Sciatic nerve (tissue), 2 donors: ENCODE results near the gene ADAP1. TPM values are rescaled to one million over a fixed set of nuclear protein-coding genes. Genes with fewer than 3 reads are reported as not detected.
A peak's percentile ranks its signal among the peaks of the same experiment; 100 is the strongest.
"Not testable (repeated sequence)": the region's sequence is repeated elsewhere in the genome, so short reads cannot be mapped to it uniquely, and the experiment has no call there.

Experiments used
- ATAC-seq: fragments of 200-7000 bp; cut with Tn5 transposase; one replicate; pipeline ENCODE4 v1.9.1; 2020; ENCODE audit warnings: mild to moderate bottlenecking, moderate library complexity
- DNase-seq: peaks from one replicate; pipeline ENCODE4 v3.0.0-alpha.2; 2020; ENCODE audit warnings: low spot score
- intact Hi-C: fragments of 100-400 bp; cut with DNase I; formaldehyde crosslinking; loops from one replicate; pipeline ENCODE4 v1.14.2; 2022
- total RNA-seq: library from RNA; stranded (reverse); fragmentation: NEBNext Ultra II Directional; extraction: Animal tissue kit (Norgen Biotek cat#: 25700); gene quantifications from one replicate; pipeline ENCODE4 v1.2.1, GENCODE V29; 2021
- donor health status: DM: no; HTN: no; CAD: no.
- donor health status: DM: no; HTN: no; CAD: no.

Gene ADAP1
- total RNA-seq, 1 donor from 2014 or later = 42.8 TPM

- intact Hi-C loops = no loop called here
- ATAC-seq (no peak), DNase-seq (no peak)
Measured at GRCh38 chr7:932651-932975, 21.9 kb downstream of the ADAP1 start.

DNA sequence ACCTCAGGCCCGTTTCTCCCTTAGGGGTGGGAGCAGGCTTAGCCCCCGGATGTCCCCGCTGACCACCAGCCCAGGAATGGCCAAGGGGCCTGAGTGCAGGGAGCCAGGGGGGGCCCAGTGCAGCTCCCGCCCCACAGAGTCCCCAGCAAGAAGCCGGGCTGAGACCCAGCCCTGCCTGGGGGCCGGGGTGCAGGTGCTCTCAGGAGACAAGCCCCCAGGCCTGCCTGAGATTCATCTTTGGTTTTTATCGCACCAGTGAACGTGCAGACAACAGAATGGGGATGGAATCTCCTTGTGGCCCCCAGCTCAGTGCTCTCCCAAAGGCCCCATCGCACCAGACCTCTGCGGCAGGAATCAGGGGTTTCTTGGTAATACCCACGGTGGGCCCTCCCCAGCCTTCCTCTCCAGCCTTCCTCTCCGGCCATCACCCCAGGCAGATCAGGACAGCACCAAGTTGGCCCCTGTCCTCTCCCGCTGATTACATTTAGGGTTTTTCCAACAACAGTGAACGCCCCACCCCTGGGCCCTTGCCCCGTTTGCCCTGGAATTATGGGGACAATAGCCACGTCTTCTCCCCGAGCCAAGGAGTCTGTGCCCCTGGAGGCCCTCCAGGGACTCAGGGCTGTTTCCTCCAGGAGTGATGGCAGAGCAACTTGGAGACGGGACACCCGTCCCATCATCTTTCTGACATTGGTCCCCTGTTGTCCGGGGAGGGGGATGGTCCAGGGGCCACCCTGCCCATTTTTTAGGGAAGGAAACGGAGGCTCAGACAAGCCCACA is 22.4 kb downstream of the ADAP1 start:
- intact Hi-C loops = no loop called here
- ATAC-seq (no peak), DNase-seq (no peak)

DNA sequence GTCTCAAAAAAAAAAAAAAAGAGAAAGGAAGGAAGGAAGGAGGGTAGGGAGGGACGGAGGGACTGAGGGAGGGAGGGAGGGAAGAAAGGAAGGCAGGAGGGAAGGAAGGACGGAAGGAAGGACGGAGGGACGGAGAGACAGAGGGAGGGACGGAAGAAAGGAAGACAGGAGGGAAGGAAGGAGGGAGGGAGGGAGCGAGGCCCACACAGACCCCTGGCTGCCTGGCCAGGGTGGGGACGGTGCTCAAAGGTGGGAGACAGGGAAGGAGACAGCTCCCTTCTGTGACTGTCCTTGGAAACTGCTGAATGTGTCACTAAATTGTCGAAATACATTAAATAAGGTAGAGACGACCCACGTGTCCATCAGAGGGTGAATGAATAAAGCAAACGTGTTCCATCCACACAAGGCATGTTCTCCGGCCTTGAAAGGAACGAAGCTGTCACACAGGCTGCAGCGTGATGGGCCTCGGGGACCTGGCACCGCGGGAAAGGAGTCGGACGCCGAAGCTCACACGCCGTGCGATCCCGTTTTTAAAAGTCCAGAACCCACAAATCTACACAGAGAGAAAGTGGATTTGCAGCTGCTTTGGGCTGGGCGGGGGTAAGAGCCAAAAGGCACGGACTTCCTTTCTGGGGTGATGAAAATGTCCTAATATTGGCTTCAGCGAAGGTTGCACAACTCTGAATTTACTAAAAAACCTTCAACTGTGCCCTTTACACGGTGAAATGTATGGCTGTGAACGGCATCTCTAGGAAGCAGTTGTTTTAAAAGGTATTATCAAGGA is 23.3 kb downstream of the ADAP1 start:
- intact Hi-C loops = no loop called here
- DNase-seq (peak; percentile 36), ATAC-seq (no peak)

DNA sequence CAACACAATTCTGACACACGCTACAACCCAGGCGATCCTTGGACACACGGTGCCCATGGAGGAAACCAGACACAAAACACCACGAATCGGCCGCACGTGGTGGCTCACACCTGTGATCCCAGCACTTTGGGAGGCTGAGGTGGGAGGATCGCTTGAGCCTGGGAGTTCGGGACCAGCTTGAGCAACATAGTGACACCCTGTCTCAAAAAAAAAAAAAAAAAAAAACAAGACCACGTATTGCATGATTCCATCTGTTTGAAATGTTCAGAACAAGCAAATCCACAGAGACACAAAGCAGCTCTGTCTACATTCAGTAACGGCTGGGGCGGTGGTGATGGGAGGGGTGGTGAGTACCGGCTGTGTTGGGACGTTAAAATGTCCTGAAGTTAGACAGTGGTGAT is 25.2 kb downstream of the ADAP1 start:
- intact Hi-C loops = no loop called here
- peak; percentile 58 for DNase-seq
- peak; percentile 54 for ATAC-seq

DNA sequence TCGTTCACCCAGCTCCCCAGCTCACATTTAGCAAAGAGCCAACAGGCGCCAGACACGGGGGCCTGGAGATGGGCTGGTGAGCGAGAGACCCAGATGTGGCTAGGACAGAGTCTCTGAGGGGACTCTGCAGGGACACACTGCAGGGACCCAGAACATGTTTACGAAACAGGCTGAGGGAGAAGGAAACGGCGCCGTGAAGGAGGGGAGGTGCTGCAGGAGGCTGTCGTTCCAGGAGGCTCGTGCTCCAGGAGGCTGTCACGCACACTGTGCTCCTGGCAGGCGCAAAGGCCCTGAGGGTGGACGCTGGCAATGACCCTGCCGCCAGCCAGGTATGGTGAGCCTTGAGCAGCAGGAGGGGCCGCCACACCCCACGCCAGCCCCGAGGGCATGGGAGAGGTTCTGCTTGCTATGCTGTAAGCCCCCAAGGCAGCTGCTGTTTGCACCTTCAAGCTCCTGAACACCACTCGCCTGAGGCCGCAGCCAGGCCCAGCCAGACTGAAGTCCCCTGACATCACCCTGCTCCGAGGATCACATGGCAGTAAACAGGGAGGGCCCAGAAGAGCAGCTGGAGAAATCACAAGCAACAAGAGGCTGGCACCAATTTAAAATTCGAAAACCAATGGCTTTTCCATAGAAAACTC is 27.3 kb downstream of the ADAP1 start:
- intact Hi-C loops = no loop called here
- ATAC-seq (no peak), DNase-seq (peak; percentile 56)

- intact Hi-C loops = no loop called here
- ATAC-seq = peak; percentile 67
- DNase-seq = peak; percentile 82
Measured at GRCh38 chr7:926061-927030, 28.1 kb downstream of the ADAP1 start.

GRCh38 chr7:925601-926000 is 28.9 kb downstream of the ADAP1 start:
- ATAC-seq (peak; percentile 50), DNase-seq (peak; percentile 82)
- intact Hi-C loops = no loop called here

DNA sequence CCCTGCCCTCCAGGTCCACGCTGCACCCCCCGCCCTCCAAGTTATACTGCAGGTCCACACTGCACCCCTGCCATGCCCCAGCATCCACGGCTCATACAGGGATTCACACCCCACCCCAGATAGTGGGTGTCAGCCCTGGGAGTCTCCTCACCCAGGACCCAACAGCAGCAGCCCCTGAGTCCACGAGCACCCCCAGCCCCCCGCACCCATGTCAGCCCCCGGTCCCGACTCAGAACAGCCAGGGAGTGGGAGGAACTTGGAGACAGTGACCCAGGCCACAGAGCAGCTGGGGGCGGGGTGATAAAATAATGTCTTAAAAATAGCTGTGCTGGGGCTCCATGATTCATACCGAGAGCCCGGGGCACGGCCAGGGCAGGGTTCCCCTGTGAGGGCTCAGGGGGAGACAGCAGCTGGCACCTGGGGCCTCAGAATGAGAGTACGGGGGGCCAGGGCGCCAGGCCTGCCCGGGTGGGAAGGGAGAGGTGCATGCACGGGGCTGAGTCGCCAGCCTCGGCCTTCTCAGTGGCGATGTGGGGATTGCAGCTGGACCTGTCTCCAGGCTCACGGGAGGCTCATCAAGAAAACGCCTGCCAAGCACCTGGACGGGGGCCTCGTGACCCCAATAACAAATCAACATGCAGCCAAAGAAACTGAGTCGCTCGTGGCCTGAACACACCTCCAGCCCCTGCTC is 29.8 kb downstream of the ADAP1 start:
- DNase-seq (peak; percentile 57), ATAC-seq (no peak)
- intact Hi-C loops = no loop called here

DNA sequence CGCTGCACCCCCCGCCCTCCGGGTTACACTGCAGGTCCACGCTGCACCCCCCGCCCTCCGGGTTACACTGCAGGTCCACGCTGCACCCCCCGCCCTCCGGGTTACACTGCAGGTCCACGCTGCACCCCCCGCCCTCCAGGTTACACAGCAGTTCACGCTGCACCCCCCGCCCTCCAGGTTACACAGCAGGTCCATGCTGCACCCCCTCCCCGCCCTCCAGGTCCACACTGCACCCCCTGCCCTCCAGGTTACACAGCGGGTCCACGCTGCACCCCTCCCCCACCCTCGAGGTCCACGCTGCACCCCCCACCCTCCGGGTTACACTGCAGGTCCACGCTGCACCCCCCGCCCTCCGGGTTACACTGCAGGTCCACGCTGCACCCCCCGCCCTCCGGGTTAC is 30.4 kb downstream of the ADAP1 start:
- intact Hi-C loops, ATAC-seq: not testable (repeated sequence)
- DNase-seq = peak; percentile 53

DNA sequence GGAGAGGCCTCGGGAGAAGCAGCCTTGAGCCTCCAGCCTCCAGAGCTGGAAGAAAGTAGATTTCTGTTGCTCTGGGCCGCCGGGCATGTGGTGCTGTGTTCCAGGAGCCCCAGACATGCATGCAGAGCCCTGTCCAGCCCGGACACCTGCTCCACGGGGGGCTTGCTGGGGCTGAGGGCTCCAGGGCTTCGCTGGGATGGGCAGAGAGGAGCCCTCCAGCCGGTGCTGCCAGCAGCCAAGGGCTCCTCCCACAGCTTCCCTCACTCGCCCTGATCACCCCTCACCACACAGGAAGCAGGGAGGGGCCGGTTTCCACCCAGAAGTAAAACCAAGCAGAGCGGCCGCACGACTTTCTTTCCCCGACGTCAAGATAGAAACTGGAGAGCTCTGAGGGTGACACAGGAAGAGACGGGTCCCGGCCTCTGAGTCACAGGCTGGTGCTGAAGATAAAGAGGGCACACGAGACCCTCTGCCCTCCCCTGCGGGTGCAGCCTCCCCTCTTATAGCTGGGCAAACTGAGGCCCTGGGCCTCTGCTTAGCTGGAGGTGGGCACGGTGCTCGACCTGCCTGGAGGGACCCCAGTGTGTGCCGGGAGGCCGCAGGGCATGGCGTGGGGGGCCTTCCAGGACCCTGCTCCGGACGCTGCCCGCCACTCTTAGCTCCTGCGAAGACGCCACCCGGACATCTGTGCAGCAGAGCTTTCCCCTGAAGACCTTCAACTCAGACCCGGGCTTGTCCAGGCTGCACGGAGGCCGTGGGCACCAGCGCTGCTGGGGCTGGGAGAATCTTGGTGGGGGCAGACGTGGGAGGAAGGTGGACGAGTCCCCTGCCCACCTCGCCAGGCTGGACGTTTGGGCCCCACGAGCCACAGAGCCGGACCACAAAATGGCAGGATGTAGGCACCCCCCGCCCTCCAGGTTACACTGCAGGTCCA is 31.1 kb downstream of the ADAP1 start:
- DNase-seq = peak; percentile 74
- ATAC-seq = peak; percentile 36
- intact Hi-C loops = no loop called here

DNA sequence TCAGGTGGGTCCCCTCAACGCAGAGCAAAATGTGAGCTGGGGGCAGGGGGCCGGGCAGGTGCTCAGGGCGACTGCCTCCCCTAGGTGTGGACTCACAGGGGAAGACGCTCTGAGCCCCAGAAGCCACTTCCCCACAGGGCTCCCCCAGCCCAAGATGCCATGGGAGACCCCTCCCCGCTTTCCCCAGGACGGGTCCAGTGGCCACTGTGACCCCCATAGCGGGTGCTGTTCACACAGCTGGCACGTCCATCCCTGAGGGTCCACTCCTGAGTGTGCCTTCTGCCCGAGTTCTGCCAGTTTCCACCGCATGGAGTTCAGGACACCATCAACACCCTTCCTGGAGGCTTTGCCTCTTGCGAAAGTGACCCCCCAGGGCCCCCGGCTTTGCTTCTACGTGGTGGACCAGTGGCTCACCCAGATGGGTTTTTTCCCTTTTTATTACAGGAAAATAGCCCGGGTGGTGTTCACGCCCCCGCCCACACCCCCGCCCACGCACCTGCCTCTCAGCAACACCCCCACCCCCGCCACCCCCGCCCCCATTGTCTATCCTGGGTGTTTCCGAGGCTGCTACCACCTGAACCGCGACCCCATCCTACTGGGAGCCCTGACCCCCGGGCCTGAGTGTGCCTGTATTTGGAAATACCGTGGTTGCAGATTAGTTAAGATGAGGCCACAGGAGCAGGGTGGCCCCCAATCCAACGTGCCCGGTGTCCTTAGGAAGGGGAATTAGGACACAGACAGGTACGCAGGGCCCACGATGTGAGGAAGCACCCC is 32.0 kb downstream of the ADAP1 start:
- DNase-seq = peak; percentile 51
- intact Hi-C loops = no loop called here
- no peak for ATAC-seq

DNA sequence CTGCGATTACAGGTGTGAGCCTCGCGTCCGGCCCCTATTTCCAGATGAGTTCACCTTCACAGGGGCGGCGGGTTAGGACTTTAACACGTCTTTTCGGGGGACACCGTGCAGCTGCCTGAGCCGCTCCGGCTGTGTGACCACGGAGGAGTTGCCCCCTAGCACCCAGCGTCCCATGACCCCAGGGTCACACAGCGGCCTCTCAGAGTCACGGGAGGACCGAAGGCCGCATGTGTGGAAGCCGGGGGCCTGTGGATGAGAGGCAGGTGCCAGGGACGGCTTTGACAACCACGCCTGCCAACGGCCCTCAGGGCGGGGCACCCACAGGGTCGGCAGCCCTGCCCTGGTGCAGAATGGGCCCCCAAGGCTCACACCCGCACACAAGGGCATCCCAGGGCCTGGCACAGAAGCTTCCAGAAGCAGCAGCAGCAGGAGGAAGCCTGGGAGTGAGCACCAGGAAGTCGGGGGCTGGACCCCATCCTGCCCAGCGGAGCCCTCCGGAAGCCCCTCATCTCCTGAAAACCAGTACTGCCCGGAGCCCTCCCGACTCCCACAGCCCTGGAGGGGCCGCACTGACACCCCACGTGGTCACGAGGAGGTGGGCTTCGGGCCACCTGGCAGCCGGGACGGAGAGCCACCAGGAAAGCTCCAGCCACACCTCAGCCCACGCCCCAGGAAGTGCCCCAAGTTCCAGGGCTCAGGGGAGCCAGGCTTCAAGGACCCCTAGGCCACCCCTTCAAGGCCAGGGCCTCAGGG is 32.7 kb downstream of the ADAP1 start:
- peak; percentile 57 for DNase-seq
- no peak for ATAC-seq
- intact Hi-C loops = no loop called here

GRCh38 chr7:921071-921461 is 33.4 kb downstream of the ADAP1 start:
- ATAC-seq (no peak), DNase-seq (no peak)

DNA sequence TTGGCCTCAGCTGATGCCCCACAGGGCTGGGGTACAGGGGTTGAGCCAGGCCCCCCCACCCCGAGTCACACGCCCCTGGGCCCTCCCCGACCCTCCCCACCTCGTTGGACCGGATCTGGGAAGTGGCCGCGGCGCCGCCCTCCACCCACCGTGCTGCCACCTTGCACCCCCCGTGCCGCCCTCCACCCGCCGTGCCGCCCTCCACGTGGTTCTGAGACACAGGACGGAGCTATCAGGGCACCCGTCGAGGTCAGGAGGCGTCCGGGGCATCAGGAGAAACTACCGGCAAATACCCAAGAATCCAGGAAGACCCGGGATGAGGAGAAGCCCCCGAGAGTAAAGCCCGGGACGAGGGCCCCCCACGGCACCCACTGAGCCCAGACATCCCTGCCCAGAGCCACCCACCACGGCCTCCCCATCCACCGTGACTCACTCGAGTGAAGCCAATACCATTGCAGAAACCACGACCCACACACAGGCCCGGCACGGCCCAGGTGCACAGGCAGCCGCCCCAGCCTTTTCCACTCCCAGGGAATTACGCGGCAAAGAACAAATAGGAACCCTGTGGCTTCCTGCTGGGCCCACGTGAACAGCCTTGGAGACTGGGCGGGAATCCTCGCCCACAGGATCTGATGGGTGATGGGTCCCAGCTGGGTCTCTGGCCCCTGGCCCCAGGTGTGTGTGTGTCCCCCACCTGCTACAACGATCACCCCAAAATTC is 34.0 kb downstream of the ADAP1 start:
- ATAC-seq = no peak
- DNase-seq = peak; percentile 59
- intact Hi-C loops = no loop called here

More at GRCh38 chr7:921071-921461, 33.4 kb downstream of the ADAP1 start:
- intact Hi-C loops = no loop called here

DNA sequence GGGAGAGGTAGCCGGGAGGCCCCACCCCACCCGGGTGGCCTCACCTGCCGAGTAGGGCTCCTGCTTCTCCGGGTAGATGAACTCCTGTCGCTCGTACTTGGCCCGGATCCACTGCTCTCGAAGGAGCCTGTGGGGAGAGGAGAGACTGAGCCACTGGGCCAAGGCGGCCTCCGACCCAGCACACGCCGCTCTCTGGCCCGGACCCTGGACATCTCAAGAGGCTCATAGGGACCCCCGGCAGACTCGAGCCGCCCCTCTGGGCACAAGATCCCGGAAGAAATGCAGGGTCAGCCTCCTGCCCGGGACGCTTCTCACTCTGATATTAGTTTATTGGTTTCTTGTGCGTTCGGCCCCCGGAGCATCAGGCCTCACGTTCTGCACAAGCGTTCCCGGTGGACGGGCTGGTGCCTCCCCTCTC is 34.5 kb downstream of the ADAP1 start:
- peak; percentile 51 for DNase-seq
- no peak for ATAC-seq
- intact Hi-C loops = no loop called here
